ENCODE data around the gene DCDC2C. TPM values are rescaled to one million over a fixed set of nuclear protein-coding genes. Genes with fewer than 3 reads are reported as not detected.

Gene DCDC2C
- polyA plus RNA-seq, 1 of the 3 experiments (the other 2 are of a cell fraction), result not detected

DNA sequence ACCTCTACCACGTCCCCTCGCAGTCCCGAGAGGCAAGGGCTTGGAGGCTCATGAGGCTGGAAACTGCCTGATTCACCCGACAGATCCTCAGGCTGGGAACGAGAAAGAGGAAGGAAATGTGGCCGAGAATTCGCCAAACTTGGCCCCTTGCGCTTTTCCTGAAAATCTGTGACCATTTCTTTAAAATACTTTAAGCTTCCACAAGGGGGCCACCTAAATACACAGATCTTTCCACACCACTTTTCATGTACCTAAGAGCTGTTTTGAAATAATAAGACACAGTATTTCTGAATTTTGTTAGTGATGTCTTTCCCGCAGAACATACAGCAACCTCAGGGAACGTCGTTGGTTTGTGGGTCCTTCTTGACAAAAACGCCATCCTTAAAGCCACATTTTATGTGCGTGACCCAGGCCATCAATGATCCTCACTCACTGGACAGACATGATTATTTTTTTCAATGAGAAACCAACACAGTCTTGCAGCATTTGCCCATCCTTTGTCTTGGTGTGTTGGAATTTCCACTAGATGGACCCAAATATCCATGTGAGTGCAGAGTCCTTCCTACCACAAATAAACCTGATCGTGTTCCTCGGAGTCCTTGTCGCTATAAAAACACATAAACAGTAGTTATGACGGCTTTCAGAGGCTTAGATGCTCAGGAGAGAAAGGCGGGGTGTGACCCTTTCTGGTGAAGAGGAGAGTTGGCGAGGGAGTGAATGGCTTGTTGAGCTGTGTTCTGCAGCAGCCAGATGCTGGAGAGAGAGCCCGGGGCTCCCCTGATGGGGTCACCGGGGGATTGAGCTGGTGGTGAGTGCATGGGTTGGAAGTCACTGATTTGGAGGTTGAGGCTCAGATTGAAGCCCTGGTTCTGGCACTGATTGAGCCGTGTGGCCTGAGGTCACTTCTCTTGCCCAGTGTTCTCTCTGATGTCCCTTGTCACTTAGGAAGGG, 25.0 kb downstream of the DCDC2C start:
- H3K27me3 ChIP-seq (ENCODE audit: insufficient read depth), result no peaks in the 10 kb centered on the region
- H2AFZ ChIP-seq (ENCODE audit: low read depth), result no peak overlapping the region
- H4K20me1 ChIP-seq (ENCODE audit: insufficient read depth), result no peaks in the 10 kb centered on the region
- POLR2A ChIA-PET, result interaction anchor here (1.0 kb wide), 1 partner anchor 52 kb away, joined by 3 read pairs; no protein-coding TSS in a partner anchor
- peak overlapping the region in 1 of 2 experiments; percentile 2; a peak in 1 of 4 replicates for H3K4me3 ChIP-seq (ENCODE audit: low read depth in 2 of 2, low read length in 1 of 2)
- no peaks in the 10 kb centered on the region for H3K79me2 ChIP-seq (ENCODE audit: insufficient read depth)
- no peaks in the 10 kb centered on the region for H3K9me2 ChIP-seq
- CTCF ChIA-PET, result interaction anchor here (0.6 to 6.2 kb wide), 50 partner anchors 10 to 1206 kb away, joined by 3 to 218 read pairs (median 5); no protein-coding TSS in a partner anchor
- no peaks in the 10 kb centered on the region for H3K9me3 ChIP-seq
- 23% methylated on average over 22 of the region's 22 CpGs for WGBS (ENCODE audit: low lambda C conversion rate)
- TF ChIP-seq RAD21 (IDR thresholded peaks at IDR 0.05; ENCODE audit: low read length), result peak; percentile 83
- no peak for TF ChIP-seq NFIC (IDR thresholded peaks at IDR 0.05; ENCODE audit: borderline replicate concordance)
- TF ChIP-seq, protein P1, sequence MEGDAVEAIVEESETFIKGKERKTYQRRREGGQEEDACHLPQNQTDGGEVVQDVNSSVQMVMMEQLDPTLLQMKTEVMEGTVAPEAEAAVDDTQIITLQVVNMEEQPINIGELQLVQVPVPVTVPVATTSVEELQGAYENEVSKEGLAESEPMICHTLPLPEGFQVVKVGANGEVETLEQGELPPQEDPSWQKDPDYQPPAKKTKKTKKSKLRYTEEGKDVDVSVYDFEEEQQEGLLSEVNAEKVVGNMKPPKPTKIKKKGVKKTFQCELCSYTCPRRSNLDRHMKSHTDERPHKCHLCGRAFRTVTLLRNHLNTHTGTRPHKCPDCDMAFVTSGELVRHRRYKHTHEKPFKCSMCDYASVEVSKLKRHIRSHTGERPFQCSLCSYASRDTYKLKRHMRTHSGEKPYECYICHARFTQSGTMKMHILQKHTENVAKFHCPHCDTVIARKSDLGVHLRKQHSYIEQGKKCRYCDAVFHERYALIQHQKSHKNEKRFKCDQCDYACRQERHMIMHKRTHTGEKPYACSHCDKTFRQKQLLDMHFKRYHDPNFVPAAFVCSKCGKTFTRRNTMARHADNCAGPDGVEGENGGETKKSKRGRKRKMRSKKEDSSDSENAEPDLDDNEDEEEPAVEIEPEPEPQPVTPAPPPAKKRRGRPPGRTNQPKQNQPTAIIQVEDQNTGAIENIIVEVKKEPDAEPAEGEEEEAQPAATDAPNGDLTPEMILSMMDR (IDR thresholded peaks at IDR 0.05), result peak; percentile 71
- TF ChIP-seq GATA2 (CRISPR knock-in tag; IDR thresholded peaks at IDR 0.05), result no peak
- TF ChIP-seq SMC3 (IDR thresholded peaks at IDR 0.05; ENCODE audit: low read depth, low read length), result peak; percentile 32; the same call in 1 of the 2 replicates
- H3K4me1 ChIP-seq (ENCODE audit: control insufficient read depth in 1 of 2, insufficient read depth in 2 of 2, low read depth in 1 of 2, low read length in 1 of 2), result peaks cover 0 to 6% of the 10 kb centered on the region in 2 experiments; a peak in 1 of 4 replicates
- H3K9ac ChIP-seq, result no peak overlapping the region
- no peaks in the 10 kb centered on the region for H3K36me3 ChIP-seq (replicated peaks in 1 of 2; ENCODE audit: control insufficient read depth in 1 of 2, insufficient read depth in 2 of 2, low read length in 1 of 2)
- peak; percentile 77 for DNase-seq
- H3K4me2 ChIP-seq, result no peak overlapping the region
- H3K27ac ChIP-seq (ENCODE audit: low read depth in 2 of 2, low read length in 1 of 2), result no peak overlapping the region
- H3F3A ChIP-seq (replicated peaks; ENCODE audit: insufficient read depth), result no peaks in the 10 kb centered on the region

DNA sequence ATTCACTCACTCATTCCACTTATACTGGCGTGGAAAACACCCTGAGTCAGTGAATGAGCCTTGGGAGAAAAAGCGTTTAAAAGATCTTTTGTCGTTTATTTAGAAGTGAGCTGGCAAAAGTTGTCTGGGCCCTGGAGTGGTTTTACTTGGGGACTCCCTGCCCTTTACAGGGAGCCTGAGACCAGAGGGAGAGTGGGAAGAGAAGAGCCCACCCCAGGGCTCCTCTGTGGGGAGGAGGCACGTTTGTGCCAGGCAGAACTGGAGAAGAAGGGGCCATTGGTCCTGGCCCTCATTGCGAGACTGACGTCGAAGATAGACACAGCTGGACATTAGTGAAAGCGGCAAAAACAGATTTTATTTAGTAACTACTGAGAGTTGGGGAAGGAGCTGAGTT, 25.7 kb downstream of the DCDC2C start:
- H3K27me3 ChIP-seq (ENCODE audit: insufficient read depth), result no peaks in the 10 kb centered on the region
- TF ChIP-seq, protein P2, sequence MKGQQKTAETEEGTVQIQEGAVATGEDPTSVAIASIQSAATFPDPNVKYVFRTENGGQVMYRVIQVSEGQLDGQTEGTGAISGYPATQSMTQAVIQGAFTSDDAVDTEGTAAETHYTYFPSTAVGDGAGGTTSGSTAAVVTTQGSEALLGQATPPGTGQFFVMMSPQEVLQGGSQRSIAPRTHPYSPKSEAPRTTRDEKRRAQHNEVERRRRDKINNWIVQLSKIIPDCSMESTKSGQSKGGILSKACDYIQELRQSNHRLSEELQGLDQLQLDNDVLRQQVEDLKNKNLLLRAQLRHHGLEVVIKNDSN (IDR thresholded peaks at IDR 0.05; ENCODE audit: borderline replicate concordance, low read depth), result no peak
- TF ChIP-seq CHD2 (IDR thresholded peaks at IDR 0.05; ENCODE audit: low read length, partially characterized antibody), result no peak
- TF ChIP-seq NFIC (IDR thresholded peaks at IDR 0.05; ENCODE audit: borderline replicate concordance), result no peak
- no peak for TF ChIP-seq RFX5 (IDR thresholded peaks at IDR 0.05; ENCODE audit: low read length)
- TF ChIP-seq MXI1 (IDR thresholded peaks at IDR 0.05; ENCODE audit: low read depth, low read length), result no peak
- no peak for TF ChIP-seq FOXJ3 (CRISPR knock-in tag; IDR thresholded peaks at IDR 0.05)
- no peak for TF ChIP-seq EZH2phosphoT487 (IDR thresholded peaks at IDR 0.05; ENCODE audit: borderline replicate concordance, low read depth)
- TF ChIP-seq TAF1 (IDR thresholded peaks at IDR 0.05; ENCODE audit: borderline replicate concordance, low read depth, low read length), result no peak
- TF ChIP-seq JUND (IDR thresholded peaks at IDR 0.05), result no peak
- TF ChIP-seq GATA2 (CRISPR knock-in tag; IDR thresholded peaks at IDR 0.05), result no peak
- TF ChIP-seq RAD21 (IDR thresholded peaks at IDR 0.05; ENCODE audit: low read length), result no peak
- TF ChIP-seq, protein P3, sequence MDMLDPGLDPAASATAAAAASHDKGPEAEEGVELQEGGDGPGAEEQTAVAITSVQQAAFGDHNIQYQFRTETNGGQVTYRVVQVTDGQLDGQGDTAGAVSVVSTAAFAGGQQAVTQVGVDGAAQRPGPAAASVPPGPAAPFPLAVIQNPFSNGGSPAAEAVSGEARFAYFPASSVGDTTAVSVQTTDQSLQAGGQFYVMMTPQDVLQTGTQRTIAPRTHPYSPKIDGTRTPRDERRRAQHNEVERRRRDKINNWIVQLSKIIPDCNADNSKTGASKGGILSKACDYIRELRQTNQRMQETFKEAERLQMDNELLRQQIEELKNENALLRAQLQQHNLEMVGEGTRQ (IDR thresholded peaks at IDR 0.05; ENCODE audit: borderline replicate concordance, low read depth, low read length), result no peak
- no peak for TF ChIP-seq RCOR1 (IDR thresholded peaks at IDR 0.05; ENCODE audit: low read length)
- no peak for TF ChIP-seq NRF1 (IDR thresholded peaks at IDR 0.05; ENCODE audit: low read depth, low read length)
- peaks cover 0 to 6% of the 10 kb centered on the region in 2 experiments; a peak in 1 of 4 replicates for H3K4me1 ChIP-seq (ENCODE audit: control insufficient read depth in 1 of 2, insufficient read depth in 2 of 2, low read depth in 1 of 2, low read length in 1 of 2)
- H3K9me3 ChIP-seq, result no peaks in the 10 kb centered on the region
- no peak overlapping the region for H3K9ac ChIP-seq
- no peak for DNase-seq
- H4K20me1 ChIP-seq (ENCODE audit: insufficient read depth), result no peaks in the 10 kb centered on the region
- no peak overlapping the region for H2AFZ ChIP-seq (ENCODE audit: low read depth)
- H3F3A ChIP-seq (replicated peaks; ENCODE audit: insufficient read depth), result no peaks in the 10 kb centered on the region
- POLR2A ChIA-PET, result interaction anchor here (1.0 kb wide), 1 partner anchor 52 kb away, joined by 3 read pairs; no protein-coding TSS in a partner anchor
- no peaks in the 10 kb centered on the region for H3K9me2 ChIP-seq
- no peaks in the 10 kb centered on the region for H3K79me2 ChIP-seq (ENCODE audit: insufficient read depth)
- H3K4me3 ChIP-seq (ENCODE audit: low read depth in 2 of 2, low read length in 1 of 2), result no peak overlapping the region
- H3K36me3 ChIP-seq (replicated peaks in 1 of 2; ENCODE audit: control insufficient read depth in 1 of 2, insufficient read depth in 2 of 2, low read length in 1 of 2), result no peaks in the 10 kb centered on the region
- H3K4me2 ChIP-seq, result no peak overlapping the region
- WGBS (ENCODE audit: low lambda C conversion rate), result 56% methylated on average over 8 of the region's 8 CpGs
- CTCF ChIA-PET, result interaction anchor here (0.8 to 6.2 kb wide), 26 partner anchors 10 to 302 kb away, joined by 3 to 218 read pairs (median 10); no protein-coding TSS in a partner anchor
- no peak overlapping the region for H3K27ac ChIP-seq (ENCODE audit: low read depth in 2 of 2, low read length in 1 of 2)
